Endodermal cell (in vitro differentiated cells): Measurements from ENCODE around the gene GGN. TPM values are rescaled to one million over a fixed set of nuclear protein-coding genes. Genes with fewer than 3 reads are reported as not detected.
"Not testable (repeated sequence)": the region's sequence is repeated elsewhere in the genome, so short reads cannot be mapped to it uniquely, and the experiment has no call there.

ENCODE experiments used
- DNase-seq: peaks from one replicate; pipeline ENCODE4 v3.0.0-alpha.2; 2017
- H3K27ac ChIP-seq: 2 replicates; pipeline ENCODE4 v1.5.1; 2013; ENCODE audit warnings: mild to moderate bottlenecking, low read depth, low read length, moderate library complexity
- H3K27me3 ChIP-seq: 2 replicates; pipeline ENCODE4 v1.6.1; 2013; ENCODE audit warnings: mild to moderate bottlenecking, low read length, moderate library complexity; ENCODE audit not compliant: insufficient read depth, control insufficient read depth, poor library complexity, severe bottlenecking
- H3K36me3 ChIP-seq: 2 replicates; pipeline ENCODE4 v1.7.0; 2013; ENCODE audit warnings: mild to moderate bottlenecking, low read length, moderate library complexity; ENCODE audit not compliant: control insufficient read depth, insufficient read depth
- H3K4me1 ChIP-seq: one replicate; pipeline ENCODE4 v1.7.0; 2013; ENCODE audit warnings: low read length; ENCODE audit not compliant: control insufficient read depth, insufficient read depth
- H3K4me3 ChIP-seq: 2 replicates; pipeline ENCODE4 v1.5.1; 2013; ENCODE audit warnings: mild to moderate bottlenecking, low read length, moderate library complexity
- H3K9ac ChIP-seq: 2 replicates; pipeline ENCODE4 v1.6.1; 2013; ENCODE audit warnings: mild to moderate bottlenecking, low read length, moderate library complexity; ENCODE audit not compliant: poor library complexity, severe bottlenecking; ENCODE audit errors: extremely low read depth
- H3K9me3 ChIP-seq: 2 replicates; pipeline ENCODE4 v1.6.1; 2013; ENCODE audit warnings: mild to moderate bottlenecking, low read length, moderate library complexity; ENCODE audit not compliant: control insufficient read depth
- H3K27ac Mint-ChIP-seq: 2 replicates; pipeline ENCODE4 v1.8.0; 2020; ENCODE audit warnings: mixed read lengths
- H3K27me3 Mint-ChIP-seq: 2 replicates; pipeline ENCODE4 v1.8.0; 2021; ENCODE audit warnings: mild to moderate bottlenecking, mixed read lengths; ENCODE audit not compliant: insufficient read depth
- H3K36me3 Mint-ChIP-seq: 2 replicates; pipeline ENCODE4 v1.8.0; 2020; ENCODE audit warnings: low read depth, mixed read lengths
- H3K4me1 Mint-ChIP-seq: 2 replicates; pipeline ENCODE4 v1.8.0; 2020; ENCODE audit warnings: mixed read lengths
- H3K4me3 Mint-ChIP-seq: 2 replicates; pipeline ENCODE4 v1.8.0; 2020; ENCODE audit warnings: mild to moderate bottlenecking, moderate library complexity, mixed read lengths
- H3K9me3 Mint-ChIP-seq: 2 replicates; pipeline ENCODE4 v1.8.0; 2020; ENCODE audit warnings: mild to moderate bottlenecking, mixed read lengths
- WGBS, 2 experiments: methylation state at CpG; one replicate each; pipeline versions ENCODE4 v1.1.5 to v1.1.7; 2013; ENCODE audit warnings: missing lambda C conversion rate in 2 of 2, mixed read lengths in 1 of 2; ENCODE audit not compliant: insufficient coverage in 1 of 2, insufficient read length in 1 of 2; 5-methylcytosine and 5-hydroxymethylcytosine counted together
- total RNA-seq, 2 donors: library from RNA; stranded (reverse); fragmentation: NEBNext Ultra II Directional in 1 of 2; extraction: Animal tissue kit (Norgen Biotek cat#: 25700) in 1 of 2; gene quantifications; 2 replicates in 1 of 2; 3 replicates in 1 of 2; pipeline ENCODE4 v1.2.1, GENCODE V29; 2021
- TF ChIP-seq, protein P1 (sequence below): fragments of 200-600 bp; sonication (generic); conservative IDR thresholded peaks from 2 replicates; pipeline ENCODE4 v1.5.0; 2021; ENCODE audit warnings: antibody characterized with exemption, mild to moderate bottlenecking

GGN gene
- total RNA-seq, 2 donors from 2014 or later: 0.99 to 2.1 TPM

DNA sequence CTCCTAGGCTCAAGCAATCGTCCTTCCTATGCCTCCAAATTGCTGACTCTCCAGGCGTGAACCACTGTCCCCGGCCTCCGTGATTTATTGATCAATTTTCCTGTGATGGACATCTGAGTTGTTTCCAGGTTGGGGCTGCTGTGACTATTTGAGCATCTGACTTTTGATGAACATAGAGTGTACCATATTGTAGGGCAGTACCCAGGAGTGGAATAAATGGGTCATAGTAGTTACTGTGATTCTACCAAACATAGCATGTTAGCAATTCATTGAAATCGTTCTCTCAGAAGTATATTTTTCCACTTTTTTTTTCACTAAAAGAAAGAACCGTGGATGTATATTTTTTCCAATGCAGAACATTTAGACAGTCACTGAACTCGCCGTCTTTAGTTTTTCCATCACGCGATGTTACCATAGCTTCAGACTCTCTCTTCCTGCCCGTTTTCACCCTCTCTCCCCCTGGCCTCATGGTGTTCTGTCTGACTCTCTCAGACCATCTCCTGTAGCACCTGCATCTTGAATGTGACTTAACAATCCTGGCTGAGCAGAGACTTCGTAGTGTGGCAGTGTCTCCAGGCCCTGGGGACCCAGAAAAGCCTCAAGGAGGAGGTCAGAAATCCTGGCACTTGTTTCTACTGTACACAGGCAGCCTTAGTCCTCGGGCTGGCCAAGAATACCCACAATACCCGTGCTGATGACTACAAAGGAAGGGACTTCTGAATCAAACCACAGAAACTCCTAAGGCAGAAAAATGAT, 41.4 kb upstream of the GGN start:
- WGBS, 2 experiments: 87% methylated on average over 7 to 14 of the region's 14 CpGs
- H3K36me3 ChIP-seq: no peaks in the 10 kb centered on the region
- Mint-ChIP-seq H3K4me3 (no peak overlapping the region), H3K27ac (no peak overlapping the region), H3K4me1 (peaks cover 2% of the 10 kb centered on the region), H3K9me3 (no peaks in the 10 kb centered on the region), H3K36me3 (no peaks in the 10 kb centered on the region), H3K27me3 (peaks cover 9% of the 10 kb centered on the region)
- no peak overlapping the region for H3K4me3 ChIP-seq
- DNase-seq: no peak
- peaks cover 6% of the 10 kb centered on the region for H3K27me3 ChIP-seq
- no peak overlapping the region for H3K9ac ChIP-seq
- H3K9me3 ChIP-seq: no peaks in the 10 kb centered on the region
- no peak overlapping the region for H3K27ac ChIP-seq
- TF ChIP-seq, protein P1, sequence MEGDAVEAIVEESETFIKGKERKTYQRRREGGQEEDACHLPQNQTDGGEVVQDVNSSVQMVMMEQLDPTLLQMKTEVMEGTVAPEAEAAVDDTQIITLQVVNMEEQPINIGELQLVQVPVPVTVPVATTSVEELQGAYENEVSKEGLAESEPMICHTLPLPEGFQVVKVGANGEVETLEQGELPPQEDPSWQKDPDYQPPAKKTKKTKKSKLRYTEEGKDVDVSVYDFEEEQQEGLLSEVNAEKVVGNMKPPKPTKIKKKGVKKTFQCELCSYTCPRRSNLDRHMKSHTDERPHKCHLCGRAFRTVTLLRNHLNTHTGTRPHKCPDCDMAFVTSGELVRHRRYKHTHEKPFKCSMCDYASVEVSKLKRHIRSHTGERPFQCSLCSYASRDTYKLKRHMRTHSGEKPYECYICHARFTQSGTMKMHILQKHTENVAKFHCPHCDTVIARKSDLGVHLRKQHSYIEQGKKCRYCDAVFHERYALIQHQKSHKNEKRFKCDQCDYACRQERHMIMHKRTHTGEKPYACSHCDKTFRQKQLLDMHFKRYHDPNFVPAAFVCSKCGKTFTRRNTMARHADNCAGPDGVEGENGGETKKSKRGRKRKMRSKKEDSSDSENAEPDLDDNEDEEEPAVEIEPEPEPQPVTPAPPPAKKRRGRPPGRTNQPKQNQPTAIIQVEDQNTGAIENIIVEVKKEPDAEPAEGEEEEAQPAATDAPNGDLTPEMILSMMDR: no peak
- no peaks in the 10 kb centered on the region for H3K4me1 ChIP-seq

DNA sequence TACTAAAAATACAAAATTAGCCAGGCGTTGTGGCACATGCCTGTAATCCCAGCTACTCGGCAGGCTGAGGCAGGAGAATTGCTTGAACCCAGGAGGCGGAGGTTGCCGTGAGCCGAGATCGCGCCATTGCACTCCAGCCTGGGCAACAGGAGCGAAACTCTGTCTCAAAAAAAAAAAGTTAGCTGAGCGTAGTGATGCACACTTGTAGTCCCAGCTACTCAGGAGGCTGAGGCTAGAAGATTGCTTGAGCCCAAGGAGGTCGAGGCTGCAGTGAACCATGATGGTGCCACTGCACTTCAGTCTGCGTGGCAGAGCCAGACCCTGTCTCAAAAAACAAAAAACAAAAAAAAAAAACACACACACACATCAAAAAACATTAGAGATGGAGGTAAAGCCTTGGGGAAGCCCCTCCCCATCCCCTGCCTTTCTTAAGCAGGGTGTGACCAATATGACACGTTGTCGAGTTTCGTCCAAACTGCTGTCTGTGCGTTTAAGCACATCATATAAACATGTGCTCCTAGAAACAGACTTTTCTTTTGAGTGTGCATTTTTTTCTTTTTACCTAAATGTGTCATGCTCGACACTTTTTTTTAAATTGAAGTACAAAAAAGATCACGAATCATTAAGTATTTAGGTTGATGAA, 39.3 kb upstream of the GGN start:
- 91 to 92% methylated on average over 8 to 17 of the region's 17 CpGs for WGBS, 2 experiments
- not testable (repeated sequence) for H3K9me3 Mint-ChIP-seq

DNA sequence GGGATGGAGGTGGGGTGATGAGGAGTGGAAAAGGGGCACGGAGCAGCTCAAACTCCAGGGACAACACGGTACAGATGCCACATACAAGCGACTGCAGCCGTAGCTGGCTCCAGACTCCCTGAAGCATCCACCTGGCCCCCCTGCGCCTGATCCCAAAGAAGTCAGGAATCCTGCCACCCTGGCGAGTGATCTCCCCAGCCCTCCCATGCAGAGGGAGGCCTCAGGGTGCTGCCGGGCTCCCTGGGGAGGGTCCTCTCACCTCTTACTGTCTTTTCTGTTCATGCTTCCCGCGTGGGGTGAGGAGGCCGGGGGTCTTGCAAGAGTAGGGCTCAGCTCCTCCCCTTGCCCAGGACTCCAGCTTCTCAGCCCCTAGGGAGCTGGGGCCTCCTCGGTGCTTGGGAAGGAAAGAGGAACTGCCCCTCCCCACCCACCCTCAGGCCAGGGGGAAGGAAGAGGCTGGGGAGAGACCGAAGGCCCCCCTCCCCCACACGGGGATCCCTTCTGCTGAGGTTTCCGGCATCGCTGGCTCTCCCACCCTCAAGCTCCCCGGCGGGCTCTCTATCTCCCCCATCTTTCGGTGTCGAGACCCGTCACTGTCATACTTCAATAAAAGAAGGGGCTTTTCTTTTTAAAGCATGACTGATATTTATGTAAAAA, 38.1 kb upstream of the GGN start, which contains the start of gene RASGRP4:
Gene RASGRP4, minus strand, starts transcription at position 410 of the 657 bp plus-strand sequence. Its CDS starts 128 bp downstream, at position 282.
- no peak within 1 kb of the TSS for H3K27ac ChIP-seq
- H3K9ac ChIP-seq: no peak within 1 kb of the TSS
- no peaks in the 10 kb centered on the region for H3K4me1 ChIP-seq
- H3K36me3 ChIP-seq: no peaks in the 10 kb centered on the region
- Mint-ChIP-seq H3K4me3 (no peak within 1 kb of the TSS), H3K4me1 (no peaks in the 10 kb centered on the region), H3K36me3 (no peaks in the 10 kb centered on the region), H3K9me3 (no peaks in the 10 kb centered on the region), H3K27ac (no peak within 1 kb of the TSS), H3K27me3 (peaks cover 6% of the 10 kb centered on the region)
- no peak within 1 kb of the TSS for H3K4me3 ChIP-seq
- no peaks in the 10 kb centered on the region for H3K9me3 ChIP-seq
- DNase-seq: peak; percentile 66
- H3K27me3 ChIP-seq: no peaks in the 10 kb centered on the region
- TF ChIP-seq, protein P1: no peak
- WGBS, 2 experiments: 67 to 74% methylated on average over 7 to 18 of the region's 20 CpGs

More for the DNA sequence above, 39.3 kb upstream of the GGN start:
- not testable (repeated sequence) for H3K4me3 ChIP-seq, H3K4me1 ChIP-seq, H3K9ac ChIP-seq, DNase-seq, H3K27me3 ChIP-seq, H3K4me1 Mint-ChIP-seq, H3K36me3 Mint-ChIP-seq, H3K4me3 Mint-ChIP-seq, H3K9me3 ChIP-seq, H3K36me3 ChIP-seq, H3K27ac ChIP-seq, H3K27me3 Mint-ChIP-seq, H3K27ac Mint-ChIP-seq
